PC-3 (cell line): Measurements from ENCODE around the gene MISP3. TPM values are rescaled to one million over a fixed set of nuclear protein-coding genes. Genes with fewer than 3 reads are reported as not detected.

Source experiments
- ATAC-seq: fragments of 200-7000 bp; cut with Tn5 transposase; 2 replicates; pipeline ENCODE4 v1.9.1; 2020; ENCODE audit warnings: mild to moderate bottlenecking, moderate library complexity
- BruUV-seq: library from RNA; stranded (reverse); fragments of 400-500 nt; replicated peaks from 2 replicates; lab custom pipeline; 2021; lab: Mats Ljungman, UMichigan
- CTCF ChIA-PET: fragments of 300-600 bp; sonication (Branson Sonifier 250); formaldehyde crosslinking; loops from one replicate; lab custom pipeline; 2022; ENCODE audit warnings: antibody characterized with exemption; lab: Charles Lee
- POLR2A ChIA-PET: fragments of 300-600 bp; sonication (Branson Sonifier 250); formaldehyde crosslinking; loops from one replicate; lab custom pipeline; 2022; ENCODE audit warnings: antibody characterized with exemption; ENCODE audit not compliant: unreplicated experiment; lab: Charles Lee
- DNase-seq: peaks from one replicate; pipeline ENCODE4 v3.0.0-alpha.2; 2015
- H2AFZ ChIP-seq: fragments of 300-600 bp; sonication (generic); 2 replicates; pipeline ENCODE4 v1.6.0; 2016; ENCODE audit warnings: antibody characterized with exemption, low read length
- H3F3A ChIP-seq: fragments of 300-600 bp; sonication (generic); one replicate; pipeline ENCODE4 v1.6.0; 2017; ENCODE audit warnings: antibody characterized with exemption, low read length, control low read depth, mild to moderate bottlenecking; ENCODE audit not compliant: unreplicated experiment
- H3K27ac ChIP-seq: fragments of 300-600 bp; sonication (generic); 2 replicates; pipeline ENCODE4 v1.5.1; 2016; ENCODE audit warnings: mild to moderate bottlenecking, low read length
- H3K27me3 ChIP-seq: fragments of 300-600 bp; sonication (generic); 2 replicates; pipeline ENCODE4 v1.6.1; 2016; ENCODE audit warnings: low read length, mixed read lengths
- H3K36me3 ChIP-seq: fragments of 300-600 bp; sonication (generic); 2 replicates; pipeline ENCODE4 v1.6.1; 2016; ENCODE audit warnings: low read depth, mixed run types, low read length, mixed read lengths
- H3K4me1 ChIP-seq: fragments of 300-600 bp; sonication (generic); 2 replicates; pipeline ENCODE4 v1.5.1; 2016; ENCODE audit warnings: low read length; ENCODE audit not compliant: insufficient read depth
- H3K4me2 ChIP-seq: fragments of 300-600 bp; sonication (generic); 2 replicates; pipeline ENCODE4 v1.6.0; 2016; ENCODE audit warnings: low read length
- H3K4me3 ChIP-seq: fragments of 300-600 bp; sonication (generic); 2 replicates; pipeline ENCODE4 v1.5.1; 2016; ENCODE audit warnings: mild to moderate bottlenecking, low read length, mixed read lengths
- H3K79me2 ChIP-seq: fragments of 300-600 bp; sonication (generic); 2 replicates; pipeline ENCODE4 v1.6.1; 2017; ENCODE audit warnings: low read length, mixed read lengths
- H3K9ac ChIP-seq: fragments of 300-600 bp; sonication (generic); 2 replicates; pipeline ENCODE4 v1.6.0; 2016; ENCODE audit warnings: mild to moderate bottlenecking, low read length
- H3K9me2 ChIP-seq: fragments of 300-600 bp; sonication (generic); replicated peaks from 2 replicates; pipeline ENCODE4 v1.6.1; 2016; ENCODE audit warnings: mixed run types, low read length, mixed read lengths
- H3K9me3 ChIP-seq: fragments of 300-600 bp; sonication (generic); 2 replicates; pipeline ENCODE4 v1.6.1; 2016; ENCODE audit warnings: low read length, mixed read lengths
- H4K20me1 ChIP-seq: fragments of 300-600 bp; sonication (generic); 2 replicates; pipeline ENCODE4 v1.6.1; 2016; ENCODE audit warnings: low read length, mixed read lengths
- EZH2 ChIP-seq: fragments of 300-600 bp; sonication (generic); IDR thresholded peaks from one replicate; pipeline ENCODE4 v1.6.1; 2017; ENCODE audit warnings: antibody characterized with exemption, mild to moderate bottlenecking, low read length; ENCODE audit not compliant: unreplicated experiment
- EZH2phosphoT487 ChIP-seq: fragments of 300-600 bp; sonication (generic); IDR thresholded peaks from 2 replicates; pipeline ENCODE4 v1.6.1; 2018; ENCODE audit warnings: mild to moderate bottlenecking, antibody characterized with exemption, low read length, borderline replicate concordance
- intact Hi-C: fragments of 100-400 bp; cut with micrococcal nuclease; formaldehyde crosslinking; loops from 2 replicates; pipeline ENCODE4 v1.9.0; 2023
- total RNA-seq: library from RNA; depleted of rRNA; stranded (reverse); fragments of >200 nt; gene quantifications from 2 replicates; pipeline ENCODE4 v1.2.3, GENCODE V29; 2014
- TF ChIP-seq, protein P1 (sequence below): fragments of 300-600 bp; sonication (generic); conservative IDR thresholded peaks from 2 replicates; pipeline ENCODE4 v1.5.1; 2017; ENCODE audit warnings: antibody characterized with exemption, low read depth, mild to moderate bottlenecking, low read length

The MISP3 gene
- total RNA-seq, 1 experiment from 2014 or later: 6.1 TPM

DNA sequence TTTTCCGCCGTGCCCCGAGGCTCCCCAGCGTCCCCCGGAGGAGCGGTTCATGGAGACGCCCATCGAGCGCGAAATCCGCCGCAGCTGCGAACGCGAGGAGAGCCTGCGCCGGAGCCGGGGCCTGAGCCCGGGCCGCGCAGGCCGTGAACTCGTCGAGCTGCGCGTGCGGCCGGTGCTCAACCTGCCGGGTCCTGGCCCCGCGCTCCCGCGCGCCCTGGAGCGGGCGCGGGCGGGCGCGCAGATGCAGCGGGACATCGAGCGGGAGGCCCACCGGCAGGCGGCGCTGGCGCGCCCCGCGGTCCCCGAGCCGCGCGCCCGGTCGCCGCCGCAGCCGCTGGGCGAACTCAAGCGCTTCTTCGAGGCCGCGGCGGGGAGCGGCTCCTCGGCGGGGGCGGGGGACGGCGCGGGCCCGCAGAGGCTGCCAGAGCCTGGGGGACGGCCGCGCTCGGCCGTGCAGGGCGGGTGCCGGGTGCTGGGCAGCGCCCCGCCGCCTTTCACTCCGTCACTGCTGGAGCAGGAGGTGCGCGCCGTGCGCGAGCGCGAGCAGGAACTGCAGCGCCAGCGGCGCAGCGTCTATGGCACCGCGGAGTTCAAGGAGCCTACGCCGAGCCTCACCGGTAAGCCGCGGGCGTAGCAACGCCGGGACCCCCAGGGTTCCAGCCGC, 807 bp downstream of the MISP3 start:
- CTCF ChIA-PET: interaction anchor here (0.5 to 1.1 kb wide), 3 partner anchors 9 to 393 kb away, joined by 3 to 7 read pairs (median 5); no protein-coding TSS in a partner anchor

DNA sequence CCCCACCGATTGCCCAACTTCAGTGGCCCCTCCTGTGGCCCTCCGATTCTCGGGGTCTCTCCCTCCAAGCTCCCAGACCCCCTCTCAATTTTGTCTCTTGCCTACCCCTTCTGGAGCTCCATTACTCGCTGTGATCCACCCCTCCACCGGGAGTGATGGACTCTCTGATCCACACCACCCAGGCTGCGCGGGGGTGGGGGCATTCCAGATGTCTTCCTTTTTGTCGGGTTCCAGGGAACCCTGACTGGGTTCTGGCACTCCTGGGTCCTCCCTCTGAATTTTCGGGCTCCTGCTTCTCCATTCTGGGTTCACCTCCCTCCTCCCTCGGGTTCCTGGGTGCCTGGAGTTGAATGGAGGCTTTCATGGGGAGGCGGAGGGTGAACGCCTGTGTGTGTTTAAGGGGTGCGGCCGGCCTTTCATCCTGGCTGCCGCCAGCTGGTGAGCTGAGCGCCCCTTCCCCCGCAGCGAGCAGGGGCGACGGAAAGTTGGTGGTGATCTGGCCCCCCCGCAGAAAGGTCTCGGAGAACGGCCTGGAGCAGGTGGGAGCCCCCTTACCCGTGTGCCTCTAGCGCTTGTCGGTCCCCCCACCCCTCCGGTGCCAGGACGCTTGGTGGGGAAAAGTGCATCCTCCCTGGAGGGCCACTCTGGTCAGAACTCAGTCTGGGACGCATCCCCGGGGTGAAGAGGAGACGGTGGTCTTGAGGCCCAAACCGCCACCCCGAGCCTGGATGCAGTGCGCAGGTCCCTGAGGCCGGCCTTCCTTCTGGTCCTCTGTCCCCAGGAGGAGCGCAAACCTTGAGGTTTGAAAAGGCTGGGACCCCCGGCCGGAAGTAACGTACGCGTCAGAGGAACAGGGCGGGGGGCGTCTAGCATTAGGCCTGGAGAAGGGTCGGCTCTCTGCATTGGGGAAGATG, 1.6 kb downstream of the MISP3 start:
- intact Hi-C loops: loop anchor here (1.0 to 10.0 kb wide), 4 partner anchors 63 to 289 kb away; no protein-coding TSS in a partner anchor
- H3K9ac ChIP-seq: peak overlapping the region; percentile 38
- ATAC-seq (peak; percentile 20), DNase-seq (peak; percentile 46)
- H3K36me3 ChIP-seq: no peaks in the 10 kb centered on the region
- peak overlapping the region; percentile 93 for H3K4me2 ChIP-seq
- no peaks in the 10 kb centered on the region for H3K9me2 ChIP-seq
- no peaks in the 10 kb centered on the region for H4K20me1 ChIP-seq
- no peaks in the 10 kb centered on the region for H3K27me3 ChIP-seq
- H3F3A ChIP-seq: no peaks in the 10 kb centered on the region
- TF ChIP-seq EZH2phosphoT487 (no peak), EZH2 (no peak)
- TF ChIP-seq, protein P1, sequence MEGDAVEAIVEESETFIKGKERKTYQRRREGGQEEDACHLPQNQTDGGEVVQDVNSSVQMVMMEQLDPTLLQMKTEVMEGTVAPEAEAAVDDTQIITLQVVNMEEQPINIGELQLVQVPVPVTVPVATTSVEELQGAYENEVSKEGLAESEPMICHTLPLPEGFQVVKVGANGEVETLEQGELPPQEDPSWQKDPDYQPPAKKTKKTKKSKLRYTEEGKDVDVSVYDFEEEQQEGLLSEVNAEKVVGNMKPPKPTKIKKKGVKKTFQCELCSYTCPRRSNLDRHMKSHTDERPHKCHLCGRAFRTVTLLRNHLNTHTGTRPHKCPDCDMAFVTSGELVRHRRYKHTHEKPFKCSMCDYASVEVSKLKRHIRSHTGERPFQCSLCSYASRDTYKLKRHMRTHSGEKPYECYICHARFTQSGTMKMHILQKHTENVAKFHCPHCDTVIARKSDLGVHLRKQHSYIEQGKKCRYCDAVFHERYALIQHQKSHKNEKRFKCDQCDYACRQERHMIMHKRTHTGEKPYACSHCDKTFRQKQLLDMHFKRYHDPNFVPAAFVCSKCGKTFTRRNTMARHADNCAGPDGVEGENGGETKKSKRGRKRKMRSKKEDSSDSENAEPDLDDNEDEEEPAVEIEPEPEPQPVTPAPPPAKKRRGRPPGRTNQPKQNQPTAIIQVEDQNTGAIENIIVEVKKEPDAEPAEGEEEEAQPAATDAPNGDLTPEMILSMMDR: no peak
- TSS peak; percentile 56 for BruUV-seq
- peak overlapping the region; percentile 74 for H3K4me3 ChIP-seq
- H3K4me1 ChIP-seq: peaks cover 19% of the 10 kb centered on the region
- H3K79me2 ChIP-seq: peaks cover 13% of the 10 kb centered on the region; the same call in 1 of the 2 replicates
- H2AFZ ChIP-seq: peak overlapping the region; percentile 90
- ChIA-PET CTCF (interaction anchor here (0.5 to 0.6 kb wide), 2 partner anchors 16 to 38 kb away, joined by 3 read pairs; no protein-coding TSS in a partner anchor), POLR2A (interaction anchor here (0.6 kb wide), 1 partner anchor 433 kb away, joined by 29 read pairs; no protein-coding TSS in a partner anchor)
- no peaks in the 10 kb centered on the region for H3K9me3 ChIP-seq
- H3K27ac ChIP-seq: no peak overlapping the region

More for the DNA sequence above, 807 bp downstream of the MISP3 start:
- H3K9ac ChIP-seq: peak overlapping the region; percentile 38
- no peak overlapping the region for H3K27ac ChIP-seq
- no peaks in the 10 kb centered on the region for H3F3A ChIP-seq
- peak overlapping the region; percentile 98 for H3K4me2 ChIP-seq
- no peaks in the 10 kb centered on the region for H3K36me3 ChIP-seq
- no peaks in the 10 kb centered on the region for H3K9me2 ChIP-seq
- no peaks in the 10 kb centered on the region for H3K27me3 ChIP-seq
- peaks cover 19% of the 10 kb centered on the region for H3K4me1 ChIP-seq
- peak overlapping the region; percentile 95 for H2AFZ ChIP-seq
- no peak for TF ChIP-seq EZH2
- TF ChIP-seq, protein P1: 0 out of 2 replicates have a peak, but pooled peaks have one; percentile 27
- ATAC-seq (peak; percentile 56), DNase-seq (peak; percentile 80)
- no TSS peak for BruUV-seq
- intact Hi-C loops: loop anchor here (1.0 to 10.0 kb wide), 3 partner anchors 64 to 289 kb away; no protein-coding TSS in a partner anchor
- peaks cover 13% of the 10 kb centered on the region; the same call in 1 of the 2 replicates for H3K79me2 ChIP-seq
- peak overlapping the region; percentile 77 for H3K4me3 ChIP-seq
- no peaks in the 10 kb centered on the region for H3K9me3 ChIP-seq
- H4K20me1 ChIP-seq: no peaks in the 10 kb centered on the region
- POLR2A ChIA-PET: no interaction called here
